Loucy (cell line): ENCODE results near the gene POLQ.

ENCODE experiments used
- H2AFZ ChIP-seq: fragments of 200-600 bp; sonication (generic); 2 replicates; pipeline ENCODE4 v1.6.0; 2016; ENCODE audit warnings: antibody characterized with exemption, mild to moderate bottlenecking, low read length, moderate library complexity
- H3F3A ChIP-seq: fragments of 200-600 bp; 2 replicates; pipeline ENCODE4 v1.6.0; 2016; ENCODE audit warnings: antibody characterized with exemption, low read depth, mild to moderate bottlenecking
- H3K27me3 ChIP-seq: fragments of 200-600 bp; sonication (generic); 2 replicates; pipeline ENCODE4 v1.6.1; 2014; ENCODE audit warnings: low read length, mild to moderate bottlenecking; ENCODE audit not compliant: insufficient read depth, poor library complexity, severe bottlenecking
- H3K36me3 ChIP-seq: fragments of 200-600 bp; sonication (generic); 2 replicates; pipeline ENCODE4 v1.6.1; 2016; ENCODE audit warnings: low read length; ENCODE audit not compliant: insufficient read depth
- H3K4me1 ChIP-seq: fragments of 200-600 bp; sonication (generic); 2 replicates; pipeline ENCODE4 v1.5.1; 2014; ENCODE audit warnings: low read length, mild to moderate bottlenecking; ENCODE audit not compliant: insufficient read depth, poor library complexity, severe bottlenecking
- H3K4me2 ChIP-seq: fragments of 200-600 bp; sonication (generic); 2 replicates; pipeline ENCODE4 v1.6.0; 2014; ENCODE audit warnings: antibody characterized with exemption, low read length, low read depth, mild to moderate bottlenecking; ENCODE audit not compliant: poor library complexity, severe bottlenecking
- H3K4me3 ChIP-seq: fragments of 200-600 bp; sonication (generic); 2 replicates; pipeline ENCODE4 v1.5.1; 2014; ENCODE audit warnings: low read length, mild to moderate bottlenecking, mixed read lengths; ENCODE audit not compliant: poor library complexity, severe bottlenecking
- H3K79me2 ChIP-seq: fragments of 200-600 bp; sonication (generic); 2 replicates; pipeline ENCODE4 v1.6.1; 2014; ENCODE audit warnings: low read length; ENCODE audit not compliant: insufficient read depth
- H3K9ac ChIP-seq: fragments of 200-600 bp; sonication (generic); 2 replicates; pipeline ENCODE4 v1.6.0; 2014; ENCODE audit warnings: mild to moderate bottlenecking, low read depth, low read length, moderate library complexity; ENCODE audit not compliant: poor library complexity, severe bottlenecking
- H3K9me2 ChIP-seq: fragments of 200-600 bp; sonication (generic); replicated peaks from 2 replicates; pipeline ENCODE4 v1.6.1; 2016; ENCODE audit warnings: low read depth, low read length, mixed read lengths
- H3K9me3 ChIP-seq: fragments of 200-600 bp; sonication (generic); 2 replicates; pipeline ENCODE4 v1.6.1; 2014; ENCODE audit warnings: mild to moderate bottlenecking, antibody characterized with exemption, low read length, low read depth; ENCODE audit not compliant: insufficient read depth
- H4K20me1 ChIP-seq: fragments of 200-600 bp; sonication (generic); 2 replicates; pipeline ENCODE4 v1.6.0; 2014; ENCODE audit warnings: antibody characterized with exemption, low read length, mild to moderate bottlenecking; ENCODE audit not compliant: insufficient read depth, poor library complexity, severe bottlenecking
- CTCF ChIP-seq: fragments of 200-600 bp; sonication (generic); conservative IDR thresholded peaks from 2 replicates; pipeline ENCODE4 v1.5.1; 2014; ENCODE audit warnings: mild to moderate bottlenecking, antibody characterized with exemption, low read length
- EZH2phosphoT487 ChIP-seq: fragments of 200-600 bp; IDR thresholded peaks from 2 replicates; pipeline ENCODE4 v1.6.1; 2018; ENCODE audit warnings: antibody characterized with exemption, mild to moderate bottlenecking, moderate library complexity, borderline replicate concordance

Gene POLQ

GRCh38 chr3:121508389-121508788 lies 37.4 kb downstream of the POLQ start:
- peaks cover 2% of the 10 kb centered on the region for H4K20me1 ChIP-seq

GRCh38 chr3:121505256-121505655 lies 40.5 kb downstream of the POLQ start:
- TF ChIP-seq CTCF = no peak
- TF ChIP-seq EZH2phosphoT487 = no peak
- peaks cover 70% of the 10 kb centered on the region for H3K36me3 ChIP-seq

More at GRCh38 chr3:121508389-121508788, 37.4 kb downstream of the POLQ start:
- Histone ChIP-seq H3K36me3 (peaks cover 69% of the 10 kb centered on the region), H2AFZ (no peak overlapping the region), H3K79me2 (no peaks in the 10 kb centered on the region), H3K4me2 (no peak overlapping the region), H3K9me2 (no peaks in the 10 kb centered on the region), H3K9ac (no peak overlapping the region), H3K4me3 (no peak overlapping the region), H3F3A (no peaks in the 10 kb centered on the region), H3K27me3 (no peaks in the 10 kb centered on the region), H3K9me3 (no peaks in the 10 kb centered on the region), H3K4me1 (no peaks in the 10 kb centered on the region)
- no peak for TF ChIP-seq CTCF
- TF ChIP-seq EZH2phosphoT487 = no peak

GRCh38 chr3:121504618-121505017 lies 41.2 kb downstream of the POLQ start:
- Histone ChIP-seq H3K27me3 (no peaks in the 10 kb centered on the region), H3K36me3 (peaks cover 64% of the 10 kb centered on the region), H2AFZ (no peak overlapping the region), H3F3A (no peaks in the 10 kb centered on the region), H3K9me3 (no peaks in the 10 kb centered on the region), H3K4me3 (no peak overlapping the region), H3K79me2 (no peaks in the 10 kb centered on the region), H3K9me2 (no peaks in the 10 kb centered on the region), H4K20me1 (no peaks in the 10 kb centered on the region), H3K9ac (no peak overlapping the region), H3K4me1 (no peaks in the 10 kb centered on the region), H3K4me2 (no peak overlapping the region)
- TF ChIP-seq EZH2phosphoT487 = no peak
- TF ChIP-seq CTCF = no peak

More at GRCh38 chr3:121505256-121505655, 40.5 kb downstream of the POLQ start:
- Histone ChIP-seq H3K9me3 (no peaks in the 10 kb centered on the region), H3K9ac (no peak overlapping the region), H3K27me3 (no peaks in the 10 kb centered on the region), H3K9me2 (no peaks in the 10 kb centered on the region), H3K4me2 (no peak overlapping the region), H3K4me1 (no peaks in the 10 kb centered on the region), H3K4me3 (no peak overlapping the region), H2AFZ (no peak overlapping the region), H4K20me1 (no peaks in the 10 kb centered on the region), H3K79me2 (no peaks in the 10 kb centered on the region), H3F3A (no peaks in the 10 kb centered on the region)
